Tibial nerve (tissue), 4 donors: Measurements from ENCODE around the gene LRRC30.

Experiments
- CTCF ChIP-seq, 5 experiments: fragments of 200-600 bp in 3 of 5; fragments of 450-650 bp in 2 of 5; sonication (generic) in 3 of 5; IDR thresholded peaks; one replicate each; pipeline ENCODE4 v1.5.1; 2016 to 2019; ENCODE audit warnings: antibody characterized with exemption in 5 of 5, mild to moderate bottlenecking in 3 of 5, moderate library complexity in 2 of 5
- EP300 ChIP-seq, 2 donors: sonication (generic); formaldehyde crosslinking; IDR thresholded peaks; one replicate each; pipeline ENCODE4 v1.6.1; 2017; ENCODE audit warnings: antibody characterized with exemption in 2 of 2, mild to moderate bottlenecking in 1 of 2
- POLR2A ChIP-seq, 2 donors: fragments of 450-650 bp; IDR thresholded peaks; one replicate each; pipeline ENCODE4 v1.6.1; 2017; ENCODE audit warnings: antibody characterized with exemption in 2 of 2, mild to moderate bottlenecking in 2 of 2, moderate library complexity in 2 of 2

DNA sequence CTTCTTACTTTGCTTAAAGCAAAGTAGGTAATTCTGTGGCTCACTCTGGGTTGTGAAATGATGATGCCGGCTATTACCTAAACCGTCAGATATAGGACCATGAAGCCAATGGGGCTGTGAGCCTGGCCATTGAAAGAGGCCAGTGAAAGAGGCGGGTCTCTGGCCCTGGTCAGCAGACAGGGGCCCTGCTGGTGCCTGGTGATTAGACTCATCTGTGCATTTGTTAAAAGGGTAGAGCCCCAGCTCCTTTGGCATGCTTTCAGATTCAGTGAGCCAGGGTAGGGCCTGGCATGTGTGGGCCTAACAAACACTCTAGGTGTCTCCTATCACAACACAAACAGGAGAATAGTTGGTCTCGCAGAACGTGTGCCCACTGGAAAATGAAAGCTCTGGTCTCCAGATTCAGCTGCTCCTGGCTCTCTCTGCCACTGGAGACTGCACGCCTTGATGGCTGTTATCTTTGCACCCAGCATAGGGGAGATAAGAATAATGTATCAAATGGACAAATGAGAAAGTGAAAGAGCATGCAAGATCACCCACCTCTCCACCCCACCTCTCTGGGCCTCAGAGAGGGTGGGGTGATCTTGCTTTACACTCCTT lies 6.9 kb downstream of the LRRC30 start:
- no peak for TF ChIP-seq POLR2A (IDR thresholded peaks at IDR 0.05)
- no peak for TF ChIP-seq EP300 (IDR thresholded peaks at IDR 0.05)
- TF ChIP-seq CTCF (IDR thresholded peaks at IDR 0.05) = no peak
